Uterus (tissue), 4 donors: ENCODE measurements around the gene ENKUR. TPM values are rescaled to one million over a fixed set of nuclear protein-coding genes. Genes with fewer than 3 reads are reported as not detected.

Experiments used
- DNase-seq, 2 donors: peaks; one replicate each; pipeline ENCODE4 v3.0.0-alpha.2; 2019 to 2020
- H3K27ac ChIP-seq, 2 donors: fragments of 200-600 bp; sonication (generic); 1 replicate in 1 of 2; 2 replicates in 1 of 2; pipeline ENCODE4 v1.5.1; 2016 to 2018
- H3K27me3 ChIP-seq, 2 donors: fragments of 200-600 bp; sonication (generic); one replicate each; pipeline ENCODE4 v1.5.1; 2018 to 2019; ENCODE audit warnings: control low read depth in 1 of 2
- H3K36me3 ChIP-seq, 2 donors: fragments of 200-600 bp; sonication (generic); one replicate each; pipeline ENCODE4 v1.5.1; 2019; ENCODE audit warnings: control low read depth in 1 of 2
- H3K4me1 ChIP-seq, 2 donors: fragments of 200-600 bp; sonication (generic); one replicate each; pipeline ENCODE4 v1.5.1; 2018 to 2019; ENCODE audit warnings: control low read depth in 1 of 2
- H3K4me3 ChIP-seq, 2 donors: fragments of 200-600 bp; sonication (generic); 1 replicate in 1 of 2; 2 replicates in 1 of 2; pipeline ENCODE4 v1.5.1; 2018 to 2019; ENCODE audit warnings: mild to moderate bottlenecking in 1 of 2
- H3K9me3 ChIP-seq, 2 donors: fragments of 200-600 bp; sonication (generic); one replicate each; pipeline ENCODE4 v1.5.1; 2019; ENCODE audit warnings: control low read depth in 1 of 2
- CTCF ChIP-seq, 4 experiments: fragments of 200-600 bp in 2 of 4; fragments of 450-650 bp in 2 of 4; sonication (generic) in 2 of 4; IDR thresholded peaks; one replicate each; pipeline ENCODE4 v1.5.1; 2016 to 2019; ENCODE audit warnings: antibody characterized with exemption in 4 of 4, mild to moderate bottlenecking in 2 of 4, moderate library complexity in 1 of 4
- POLR2A ChIP-seq, 2 donors: fragments of 450-650 bp; IDR thresholded peaks; one replicate each; pipeline ENCODE4 v1.6.1; 2016; ENCODE audit warnings: antibody characterized with exemption in 2 of 2, mild to moderate bottlenecking in 1 of 2, moderate library complexity in 1 of 2
- intact Hi-C: fragments of 100-400 bp; cut with DNase I; formaldehyde crosslinking; loops from one replicate; pipeline ENCODE4 v1.15.1; 2023; ENCODE audit warnings: low total_unique reads
- small RNA-seq: library from RNA; depleted of rRNA; stranded (forward); fragments of <200 nt; gene quantifications from one replicate; pipeline ENCODE3, GENCODE V24; 2016
- total RNA-seq, 4 donors: library from RNA; depleted of rRNA in 3 of 4; stranded (reverse); fragments of >200 nt in 3 of 4; gene quantifications; one replicate each; pipeline versions ENCODE4 v1.1.0 to v1.2.4, GENCODE V29; 2014 to 2023
- donor health status: DM: yes; HTN: yes; CAD: no.

The ENKUR gene
- total RNA-seq, 4 donors from 2014 or later, result 0.73 to 10.0 (median 2.3) TPM; not detected in 1

- intact Hi-C loops, result no loop called here
- no peak for TF ChIP-seq CTCF (IDR thresholded peaks at IDR 0.05)
- no peak for TF ChIP-seq POLR2A (IDR thresholded peaks at IDR 0.05)
- no peak overlapping the region for H3K4me3 ChIP-seq
- DNase-seq, result no peak
- no peaks in the 10 kb centered on the region for H3K27me3 ChIP-seq
- H3K4me1 ChIP-seq, result no peaks in the 10 kb centered on the region
- no peaks in the 10 kb centered on the region for H3K9me3 ChIP-seq
- no peak overlapping the region for H3K27ac ChIP-seq
- H3K36me3 ChIP-seq, result no peaks in the 10 kb centered on the region
Observed at GRCh38 chr10:24944512-24945255, 71.3 kb downstream of the ENKUR start.

- no peaks in the 10 kb centered on the region for H3K27me3 ChIP-seq
- no peaks in the 10 kb centered on the region for H3K9me3 ChIP-seq
- intact Hi-C loops, result no loop called here
- no peak for TF ChIP-seq CTCF (IDR thresholded peaks at IDR 0.05)
- no peak for TF ChIP-seq POLR2A (IDR thresholded peaks at IDR 0.05)
- H3K4me1 ChIP-seq, result no peaks in the 10 kb centered on the region
- no peak for DNase-seq
- H3K27ac ChIP-seq, result no peak overlapping the region
- H3K4me3 ChIP-seq, result no peak overlapping the region
- no peaks in the 10 kb centered on the region for H3K36me3 ChIP-seq
Observed at GRCh38 chr10:24938525-24938924, 77.4 kb downstream of the ENKUR start.

GRCh38 chr10:24938076-24938475 lies 77.9 kb downstream of the ENKUR start:
- intact Hi-C loops, result no loop called here
- TF ChIP-seq CTCF (IDR thresholded peaks at IDR 0.05) (no peak), POLR2A (IDR thresholded peaks at IDR 0.05) (no peak)
- no peaks in the 10 kb centered on the region for H3K4me1 ChIP-seq
- no peaks in the 10 kb centered on the region for H3K9me3 ChIP-seq
- H3K27ac ChIP-seq, result no peak overlapping the region
- no peak for DNase-seq
- H3K36me3 ChIP-seq, result no peaks in the 10 kb centered on the region
- H3K4me3 ChIP-seq, result no peak overlapping the region
- no peaks in the 10 kb centered on the region for H3K27me3 ChIP-seq

- no peak overlapping the region for H3K27ac ChIP-seq
- DNase-seq, result no peak
- H3K4me3 ChIP-seq, result no peak overlapping the region
- H3K9me3 ChIP-seq, result no peaks in the 10 kb centered on the region
- TF ChIP-seq CTCF (IDR thresholded peaks at IDR 0.05) (no peak), POLR2A (IDR thresholded peaks at IDR 0.05) (no peak)
- intact Hi-C loops, result no loop called here
- no peaks in the 10 kb centered on the region for H3K36me3 ChIP-seq
- H3K27me3 ChIP-seq, result no peaks in the 10 kb centered on the region
- H3K4me1 ChIP-seq, result no peaks in the 10 kb centered on the region
Observed at GRCh38 chr10:24935504-24936292, 80.3 kb downstream of the ENKUR start.

Small RNAs within 50 kb of the gene (small RNA-seq; reads per million reads assigned to genes)
- gene AL512598.1, result not detected

Other genes with a start within 250 kb of the ENKUR start
- gene PRTFDC1, start 63.6 kb downstream of the ENKUR start, total RNA-seq, result 10 to 100 TPM in 2 of 4 donors, 1 to 10 TPM in 2; 1.3 to 38.7 (median 20.3) TPM
- gene THNSL1, start 454 bp upstream of the ENKUR start, total RNA-seq, result 10 to 100 TPM in 1 of 4 donors, 1 to 10 TPM in 3; 1.3 to 17.2 (median 5.1) TPM
- gene GPR158, start 158.8 kb upstream of the ENKUR start, total RNA-seq, result under 1 TPM in 1 of 4 donors, not detected in 3; 0.07 TPM